Neutrophil (primary cell): ENCODE data around the gene SNRNP200.
A peak's percentile ranks its signal among the peaks of the same experiment; 100 is the strongest.

Experiments
- H3K27ac ChIP-seq: fragments of 200-600 bp; sonication (generic); 2 replicates; pipeline ENCODE4 v1.5.1; 2016; ENCODE audit warnings: mild to moderate bottlenecking, moderate library complexity
- H3K27me3 ChIP-seq: fragments of 200-600 bp; sonication (generic); 2 replicates; pipeline ENCODE4 v1.6.0; 2016; ENCODE audit warnings: mild to moderate bottlenecking
- H3K36me3 ChIP-seq: fragments of 200-600 bp; sonication (generic); 2 replicates; pipeline ENCODE4 v1.5.1; 2017
- H3K4me1 ChIP-seq, 2 experiments: fragments of 200-600 bp in 1 of 2; sonication (generic) in 1 of 2; 1 replicate in 1 of 2; 2 replicates in 1 of 2; pipeline versions ENCODE4 v1.5.1 to v1.6.1; 2013 to 2016; ENCODE audit warnings: low read depth in 1 of 2, low read length in 1 of 2, mild to moderate bottlenecking in 1 of 2, moderate library complexity in 1 of 2; ENCODE audit not compliant: control insufficient read depth in 1 of 2, insufficient read depth in 1 of 2
- H3K4me3 ChIP-seq, 2 experiments: fragments of 200-600 bp in 1 of 2; sonication (generic) in 1 of 2; 1 replicate in 1 of 2; 2 replicates in 1 of 2; pipeline ENCODE4 v1.5.1; 2013 to 2016; ENCODE audit warnings: low read depth in 1 of 2, low read length in 1 of 2, mild to moderate bottlenecking in 1 of 2, moderate library complexity in 1 of 2
- H3K9me3 ChIP-seq: fragments of 200-600 bp; sonication (generic); 2 replicates; pipeline ENCODE4 v1.5.1; 2016
- CTCF ChIP-seq: fragments of 200-600 bp; sonication (generic); IDR thresholded peaks from 2 replicates; pipeline ENCODE4 v1.5.1; 2016; ENCODE audit warnings: antibody characterized with exemption

Gene SNRNP200

DNA sequence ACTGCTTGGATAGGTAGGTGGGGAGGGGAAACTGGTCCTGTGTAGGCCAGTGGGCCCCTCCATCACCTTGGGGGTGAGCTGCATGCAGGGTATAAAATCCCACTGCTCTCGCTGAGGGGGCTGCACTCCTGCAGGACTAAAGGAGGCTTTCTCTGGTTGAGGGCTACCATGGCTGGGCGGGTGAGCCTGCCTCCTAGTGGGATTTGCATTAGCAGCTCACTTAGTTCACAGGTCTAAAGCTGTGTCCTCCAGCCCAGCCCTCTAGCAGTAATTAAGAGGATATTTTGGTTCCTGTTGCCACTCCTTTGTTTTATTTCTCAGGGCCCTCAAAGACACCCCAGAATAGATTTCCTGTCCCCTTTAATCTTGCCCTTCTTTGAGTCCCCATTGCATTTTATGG is 64.1 kb downstream of the SNRNP200 start:
- peak overlapping the region; percentile 99 for H3K27ac ChIP-seq
- TF ChIP-seq CTCF = no peak
- H3K27me3 ChIP-seq = no peaks in the 10 kb centered on the region
- H3K36me3 ChIP-seq = no peaks in the 10 kb centered on the region
- H3K9me3 ChIP-seq = no peaks in the 10 kb centered on the region
- H3K4me3 ChIP-seq = peak overlapping the region; percentile 58 to 59
- H3K4me1 ChIP-seq = peaks cover 67 to 74% of the 10 kb centered on the region in 2 experiments

GRCh38 chr2:96240341-96241038 is 64.9 kb downstream of the SNRNP200 start:
- Histone ChIP-seq H3K4me3 (no peak overlapping the region), H3K27ac (peak overlapping the region; percentile 99)

DNA sequence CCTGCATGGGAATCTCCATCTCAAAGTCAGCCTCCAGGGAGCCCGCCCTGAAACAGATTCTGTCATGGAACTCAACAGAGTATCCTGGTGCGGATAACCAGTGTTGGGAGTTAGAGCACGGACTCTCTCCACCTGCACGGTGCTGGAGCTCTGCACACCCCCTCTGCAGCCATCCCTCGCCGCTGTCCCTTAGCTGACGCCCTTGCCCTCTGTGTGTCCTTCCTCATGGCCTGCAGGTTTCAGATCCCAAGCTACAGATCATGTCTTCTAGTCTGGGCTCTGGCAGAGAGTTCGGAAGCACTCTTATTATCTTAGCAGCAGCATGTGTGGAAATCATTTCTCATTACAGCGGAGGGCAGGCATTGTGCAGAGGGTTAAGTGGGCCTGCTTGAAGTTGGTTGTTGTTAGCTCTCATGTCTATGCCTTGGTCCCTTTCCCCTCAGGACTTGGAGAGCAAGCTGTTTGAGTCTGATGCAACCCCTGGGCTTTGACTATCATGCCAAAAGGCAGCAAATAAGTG is 65.5 kb downstream of the SNRNP200 start:
- peak overlapping the region; percentile 99 for H3K27ac ChIP-seq
- H3K4me1 ChIP-seq = peaks cover 57 to 63% of the 10 kb centered on the region in 2 experiments
- H3K4me3 ChIP-seq = no peak overlapping the region
- no peaks in the 10 kb centered on the region for H3K36me3 ChIP-seq
- TF ChIP-seq CTCF = no peak
- no peaks in the 10 kb centered on the region for H3K27me3 ChIP-seq
- H3K9me3 ChIP-seq = no peaks in the 10 kb centered on the region

More at GRCh38 chr2:96240341-96241038, 64.9 kb downstream of the SNRNP200 start:
- H3K27me3 ChIP-seq = no peaks in the 10 kb centered on the region
- peaks cover 59 to 67% of the 10 kb centered on the region in 2 experiments for H3K4me1 ChIP-seq
- no peaks in the 10 kb centered on the region for H3K9me3 ChIP-seq
- H3K36me3 ChIP-seq = no peaks in the 10 kb centered on the region
- no peak for TF ChIP-seq CTCF

- H3K9me3 ChIP-seq = no peaks in the 10 kb centered on the region
- no peak overlapping the region for H3K4me3 ChIP-seq
- no peaks in the 10 kb centered on the region for H3K36me3 ChIP-seq
- no peaks in the 10 kb centered on the region for H3K27me3 ChIP-seq
- H3K4me1 ChIP-seq = peaks cover 57 to 63% of the 10 kb centered on the region in 2 experiments
- no peak for TF ChIP-seq CTCF
- peak overlapping the region; percentile 99 for H3K27ac ChIP-seq
These were observed 66.3 kb downstream of the SNRNP200 start for GRCh38 chr2:96239091-96239490.

- no peak for TF ChIP-seq CTCF
- H3K36me3 ChIP-seq = no peaks in the 10 kb centered on the region
- no peaks in the 10 kb centered on the region for H3K9me3 ChIP-seq
- H3K4me1 ChIP-seq = peaks cover 57 to 63% of the 10 kb centered on the region in 2 experiments
- no peak overlapping the region for H3K27ac ChIP-seq
- H3K4me3 ChIP-seq = no peak overlapping the region
- H3K27me3 ChIP-seq = no peaks in the 10 kb centered on the region
These were observed 67.1 kb downstream of the SNRNP200 start for GRCh38 chr2:96238266-96238665.
